Lower leg skin (tissue), 4 donors: ENCODE data around the gene TMCO4. TPM values are rescaled to one million over a fixed set of nuclear protein-coding genes. Genes with fewer than 3 reads are reported as not detected.

Experiments used
- DNase-seq, 2 donors: peaks; one replicate each; pipeline ENCODE4 v3.0.0-alpha.2; 2019; ENCODE audit warnings: low spot score in 2 of 2
- H3K4me3 ChIP-seq: fragments of 200-600 bp; sonication (generic); 2 replicates; pipeline ENCODE4 v1.5.1; 2017; ENCODE audit warnings: mild to moderate bottlenecking, low read depth; ENCODE audit not compliant: poor library complexity, severe bottlenecking
- CTCF ChIP-seq, 3 donors: fragments of 450-650 bp; IDR thresholded peaks; one replicate each; pipeline ENCODE4 v1.5.1; 2016; ENCODE audit warnings: antibody characterized with exemption in 3 of 3, mild to moderate bottlenecking in 3 of 3, moderate library complexity in 2 of 3
- POLR2A ChIP-seq, 2 donors: fragments of 450-650 bp; IDR thresholded peaks; one replicate each; pipeline ENCODE4 v1.6.1; 2016 to 2017; ENCODE audit warnings: antibody characterized with exemption in 2 of 2, mild to moderate bottlenecking in 1 of 2, moderate library complexity in 1 of 2
- WGBS, 2 donors: methylation state at CpG; one replicate each; pipeline ENCODE4 v1.1.5; 2018; 5-methylcytosine and 5-hydroxymethylcytosine counted together
- intact Hi-C: fragments of 100-400 bp; cut with DNase I; formaldehyde crosslinking; loops from one replicate; pipeline ENCODE4 v1.15.0; 2023; ENCODE audit warnings: low total_unique reads
- total RNA-seq, 4 donors: library from RNA; depleted of rRNA; stranded (reverse); fragments of >200 nt; gene quantifications; one replicate each; pipeline ENCODE4 v1.1.0, GENCODE V29; 2016

TMCO4 gene
- total RNA-seq, 4 donors from 2014 or later: 10.6 to 26.7 (median 18.7) TPM

GRCh38 chr1:19815801-19816736, 16.4 kb upstream of the TMCO4 start:
- no peak overlapping the region for H3K4me3 ChIP-seq
- TF ChIP-seq POLR2A (IDR thresholded peaks at IDR 0.05) (no peak), CTCF (IDR thresholded peaks at IDR 0.05) (no peak)
- intact Hi-C loops: no loop called here
- 65 to 66% methylated on average over 15 of the region's 15 CpGs for WGBS, 2 donors
- peak in 1 of 2 donors; percentile 83 for DNase-seq

- TF ChIP-seq POLR2A (IDR thresholded peaks at IDR 0.05) (no peak), CTCF (IDR thresholded peaks at IDR 0.05) (no peak)
- intact Hi-C loops: no loop called here
- no peak for DNase-seq
- 71 to 72% methylated on average over 21 to 22 of the region's 22 CpGs for WGBS, 2 donors
- no peak within 1 kb of the TSS for H3K4me3 ChIP-seq
Measured at GRCh38 chr1:19814681-19815503, 15.2 kb upstream of the TMCO4 start, which contains the start of gene RNF186. Gene RNF186 (minus strand): TSS chr1:19815283. CDS start chr1:19815101, 182 bp downstream.

GRCh38 chr1:19814244-19814661, 14.5 kb upstream of the TMCO4 start:
- TF ChIP-seq POLR2A (IDR thresholded peaks at IDR 0.05): no peak
- TF ChIP-seq CTCF (IDR thresholded peaks at IDR 0.05): no peak
- peak in 1 of 2 donors; percentile 59 for DNase-seq
- WGBS, 2 donors: 87 to 89% methylated on average over 15 of the region's 15 CpGs
- intact Hi-C loops: no loop called here
- no peak overlapping the region for H3K4me3 ChIP-seq

- 79 to 92% methylated on average over 4 of the region's 4 CpGs for WGBS, 2 donors
- intact Hi-C loops: no loop called here
- no peak overlapping the region for H3K4me3 ChIP-seq
- DNase-seq: peak in 1 of 2 donors; percentile 32
- TF ChIP-seq CTCF (IDR thresholded peaks at IDR 0.05): no peak
- TF ChIP-seq POLR2A (IDR thresholded peaks at IDR 0.05): no peak
Measured at GRCh38 chr1:19813643-19813960, 13.9 kb upstream of the TMCO4 start.

GRCh38 chr1:19812875-19813642, 13.3 kb upstream of the TMCO4 start:
- H3K4me3 ChIP-seq: no peak overlapping the region
- intact Hi-C loops: no loop called here
- WGBS, 2 donors: 72 to 74% methylated on average over 15 of the region's 15 CpGs
- DNase-seq: peak in 1 of 2 donors; percentile 64
- TF ChIP-seq CTCF (IDR thresholded peaks at IDR 0.05): no peak
- TF ChIP-seq POLR2A (IDR thresholded peaks at IDR 0.05): no peak
